RWPE2 (cell line): ENCODE results near the gene LRP1B.

Experiments
- ATAC-seq: fragments of 200-7000 bp; cut with Tn5 transposase; 3 replicates; pipeline ENCODE4 v1.9.1; 2021; ENCODE audit warnings: low read depth
- DNase-seq: peaks from one replicate; pipeline ENCODE4 v3.0.0-alpha.2; 2020; ENCODE audit warnings: low spot score
- H3K27ac ChIP-seq: fragments of 450-650 bp; 2 replicates; pipeline ENCODE4 v1.5.1; 2017; ENCODE audit warnings: mild to moderate bottlenecking; ENCODE audit not compliant: poor library complexity, severe bottlenecking
- H3K27me3 ChIP-seq: fragments of 250-450 bp; sonication (Bioruptor Pico); 2 replicates; pipeline ENCODE4 v1.5.1; 2021; ENCODE audit warnings: mild to moderate bottlenecking, moderate library complexity; ENCODE audit not compliant: insufficient read depth, poor library complexity, severe bottlenecking
- H3K36me3 ChIP-seq: fragments of 250-450 bp; sonication (Bioruptor Pico); 2 replicates; pipeline ENCODE4 v1.5.1; 2020; ENCODE audit warnings: low read depth, mild to moderate bottlenecking, moderate library complexity
- H3K4me1 ChIP-seq: fragments of 250-450 bp; sonication (Bioruptor Pico); 2 replicates; pipeline ENCODE4 v1.5.1; 2021; ENCODE audit warnings: mild to moderate bottlenecking, moderate library complexity; ENCODE audit not compliant: insufficient read depth, poor library complexity, severe bottlenecking
- H3K4me3 ChIP-seq: fragments of 250-450 bp; sonication (Bioruptor Pico); 2 replicates; pipeline ENCODE4 v1.5.1; 2021; ENCODE audit warnings: mild to moderate bottlenecking, moderate library complexity; ENCODE audit not compliant: severe bottlenecking
- H3K9me3 ChIP-seq: fragments of 250-450 bp; sonication (Bioruptor Pico); 2 replicates; pipeline ENCODE4 v1.5.1; 2021; ENCODE audit warnings: mild to moderate bottlenecking, moderate library complexity; ENCODE audit not compliant: severe bottlenecking
- TF ChIP-seq, protein P1 (sequence below): fragments of 450-650 bp; IDR thresholded peaks from one replicate; pipeline ENCODE4 v1.5.1; 2017; ENCODE audit warnings: mild to moderate bottlenecking, moderate library complexity; ENCODE audit not compliant: poor library complexity, severe bottlenecking

The LRP1B gene

DNA sequence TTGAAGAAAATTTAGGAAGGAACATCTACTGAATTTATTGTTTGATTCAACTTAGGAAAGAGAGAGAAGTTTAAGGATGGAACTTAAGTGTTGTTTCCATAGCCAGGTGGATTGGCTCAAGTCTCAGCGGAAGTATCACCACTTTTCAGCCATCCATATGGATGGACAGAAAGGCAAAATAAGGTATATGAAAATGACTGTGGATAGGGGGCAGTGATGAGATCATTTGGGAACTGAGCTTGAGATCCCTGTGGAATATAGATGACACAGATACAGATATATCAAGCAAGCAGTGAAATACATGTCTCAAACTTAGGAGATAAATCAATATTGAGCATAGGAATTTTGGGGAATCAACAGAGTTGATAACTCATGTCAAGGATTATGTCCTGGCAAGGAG, 1887.9 kb downstream of the LRP1B start:
- ATAC-seq (no peak), DNase-seq (no peak)
- Histone ChIP-seq H3K4me1 (peaks cover 3% of the 10 kb centered on the region), H3K27ac (no peak overlapping the region), H3K36me3 (no peaks in the 10 kb centered on the region), H3K4me3 (no peak overlapping the region), H3K9me3 (no peaks in the 10 kb centered on the region), H3K27me3 (peaks cover 3% of the 10 kb centered on the region)
- TF ChIP-seq, protein P1, sequence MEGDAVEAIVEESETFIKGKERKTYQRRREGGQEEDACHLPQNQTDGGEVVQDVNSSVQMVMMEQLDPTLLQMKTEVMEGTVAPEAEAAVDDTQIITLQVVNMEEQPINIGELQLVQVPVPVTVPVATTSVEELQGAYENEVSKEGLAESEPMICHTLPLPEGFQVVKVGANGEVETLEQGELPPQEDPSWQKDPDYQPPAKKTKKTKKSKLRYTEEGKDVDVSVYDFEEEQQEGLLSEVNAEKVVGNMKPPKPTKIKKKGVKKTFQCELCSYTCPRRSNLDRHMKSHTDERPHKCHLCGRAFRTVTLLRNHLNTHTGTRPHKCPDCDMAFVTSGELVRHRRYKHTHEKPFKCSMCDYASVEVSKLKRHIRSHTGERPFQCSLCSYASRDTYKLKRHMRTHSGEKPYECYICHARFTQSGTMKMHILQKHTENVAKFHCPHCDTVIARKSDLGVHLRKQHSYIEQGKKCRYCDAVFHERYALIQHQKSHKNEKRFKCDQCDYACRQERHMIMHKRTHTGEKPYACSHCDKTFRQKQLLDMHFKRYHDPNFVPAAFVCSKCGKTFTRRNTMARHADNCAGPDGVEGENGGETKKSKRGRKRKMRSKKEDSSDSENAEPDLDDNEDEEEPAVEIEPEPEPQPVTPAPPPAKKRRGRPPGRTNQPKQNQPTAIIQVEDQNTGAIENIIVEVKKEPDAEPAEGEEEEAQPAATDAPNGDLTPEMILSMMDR: no peak

GRCh38 chr2:140234116-140234515, 1896.7 kb downstream of the LRP1B start:
- ATAC-seq: no peak

DNA sequence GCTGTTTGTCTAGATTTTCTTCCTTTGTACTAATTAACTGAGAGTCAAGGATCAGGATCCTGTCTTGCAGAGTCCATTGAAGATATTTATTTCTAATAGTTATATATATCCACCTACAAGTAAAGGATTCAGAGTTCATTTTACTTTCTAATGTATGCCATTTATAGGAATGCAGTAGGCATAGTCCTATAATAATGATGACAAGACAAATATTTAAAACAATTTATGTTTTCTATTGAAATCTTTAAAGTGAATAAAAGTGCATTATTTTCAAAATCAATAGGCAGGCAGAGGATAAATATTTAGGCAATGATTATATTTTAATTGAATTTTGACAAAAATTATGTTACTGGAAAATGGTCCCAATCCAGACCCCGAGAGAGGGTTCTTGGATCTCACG, 1919.9 kb downstream of the LRP1B start:
- no peaks in the 10 kb centered on the region for H3K36me3 ChIP-seq
- no peaks in the 10 kb centered on the region for H3K27me3 ChIP-seq
- TF ChIP-seq, protein P1: no peak
- H3K4me3 ChIP-seq: no peak overlapping the region
- H3K27ac ChIP-seq: no peak overlapping the region
- ATAC-seq: no peak
- DNase-seq: no peak
- no peaks in the 10 kb centered on the region for H3K4me1 ChIP-seq
- H3K9me3 ChIP-seq: no peaks in the 10 kb centered on the region

More at GRCh38 chr2:140234116-140234515, 1896.7 kb downstream of the LRP1B start:
- no peaks in the 10 kb centered on the region for H3K36me3 ChIP-seq
- DNase-seq: no peak
- TF ChIP-seq, protein P1: no peak
- peaks cover 3% of the 10 kb centered on the region for H3K27me3 ChIP-seq
- no peaks in the 10 kb centered on the region for H3K9me3 ChIP-seq
- no peak overlapping the region for H3K27ac ChIP-seq
- no peaks in the 10 kb centered on the region for H3K4me1 ChIP-seq
- H3K4me3 ChIP-seq: no peak overlapping the region

DNA sequence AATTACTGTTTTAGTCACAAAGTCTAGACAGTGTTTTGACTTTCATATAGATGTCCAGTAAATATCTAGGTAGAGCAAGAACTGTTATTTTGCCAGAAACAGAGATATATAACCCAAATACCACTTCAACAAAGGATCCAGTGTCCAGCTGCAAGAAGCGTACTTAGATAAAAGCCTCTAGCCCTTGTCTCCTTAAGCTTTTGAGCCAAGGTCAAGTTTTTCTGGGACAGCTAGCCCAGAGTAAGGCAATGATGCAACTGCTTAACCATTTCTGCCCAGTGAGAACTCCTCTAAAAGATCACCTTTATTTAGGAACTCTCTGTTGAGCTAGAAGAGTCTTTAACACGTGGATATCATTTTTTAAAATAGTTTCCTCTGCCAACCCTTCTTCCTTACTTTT, 1925.7 kb downstream of the LRP1B start:
- Histone ChIP-seq H3K36me3 (no peaks in the 10 kb centered on the region), H3K9me3 (no peaks in the 10 kb centered on the region), H3K4me3 (no peak overlapping the region), H3K27ac (no peak overlapping the region), H3K4me1 (no peaks in the 10 kb centered on the region), H3K27me3 (no peaks in the 10 kb centered on the region)
- DNase-seq (no peak), ATAC-seq (no peak)
- TF ChIP-seq, protein P1: no peak

- Histone ChIP-seq H3K4me3 (no peak overlapping the region), H3K9me3 (no peaks in the 10 kb centered on the region), H3K4me1 (no peaks in the 10 kb centered on the region), H3K36me3 (no peaks in the 10 kb centered on the region), H3K27ac (no peak overlapping the region), H3K27me3 (no peaks in the 10 kb centered on the region)
- DNase-seq: no peak
- TF ChIP-seq, protein P1: no peak
- ATAC-seq: no peak
Measured at GRCh38 chr2:140203347-140203746, 1927.5 kb downstream of the LRP1B start.
